Chondrocyte (in vitro differentiated cells): ENCODE data around the gene MRPL41. TPM values are rescaled to one million over a fixed set of nuclear protein-coding genes. Genes with fewer than 3 reads are reported as not detected.
"Not testable (repeated sequence)": the region's sequence is repeated elsewhere in the genome, so short reads cannot be mapped to it uniquely, and the experiment has no call there.

Experiments
- DNase-seq: peaks from one replicate; pipeline ENCODE4 v3.0.0; 2021; ENCODE audit warnings: mixed read lengths, low spot score
- H3K27ac Mint-ChIP-seq: one replicate; pipeline ENCODE4 v1.8.0; 2021; ENCODE audit warnings: mild to moderate bottlenecking, moderate library complexity, mixed read lengths; ENCODE audit not compliant: unreplicated experiment
- H3K27me3 Mint-ChIP-seq: 2 replicates; pipeline ENCODE4 v1.8.0; 2021; ENCODE audit warnings: low read depth, mixed read lengths
- H3K36me3 Mint-ChIP-seq: 2 replicates; pipeline ENCODE4 v1.8.0; 2021; ENCODE audit warnings: low read depth, mixed read lengths
- H3K4me1 Mint-ChIP-seq: 2 replicates; pipeline ENCODE4 v1.8.0; 2021; ENCODE audit warnings: low read depth, mild to moderate bottlenecking, mixed read lengths
- H3K4me3 Mint-ChIP-seq: one replicate; pipeline ENCODE4 v1.8.0; 2021; ENCODE audit warnings: mild to moderate bottlenecking, moderate library complexity, mixed read lengths; ENCODE audit not compliant: unreplicated experiment
- H3K9me3 Mint-ChIP-seq: 2 replicates; pipeline ENCODE4 v1.8.0; 2021; ENCODE audit warnings: low read depth, mixed read lengths
- total RNA-seq: library from RNA; stranded (reverse); gene quantifications from 3 replicates; pipeline ENCODE4 v1.2.1, GENCODE V29; 2021
- TF ChIP-seq, protein P1 (sequence below): fragments of 200-600 bp; sonication (generic); IDR thresholded peaks from 2 replicates; pipeline ENCODE4 v1.5.0; 2021; ENCODE audit warnings: antibody characterized with exemption, mild to moderate bottlenecking, moderate library complexity

The MRPL41 gene
- total RNA-seq, 1 donor from 2014 or later, result 55.4 TPM

DNA sequence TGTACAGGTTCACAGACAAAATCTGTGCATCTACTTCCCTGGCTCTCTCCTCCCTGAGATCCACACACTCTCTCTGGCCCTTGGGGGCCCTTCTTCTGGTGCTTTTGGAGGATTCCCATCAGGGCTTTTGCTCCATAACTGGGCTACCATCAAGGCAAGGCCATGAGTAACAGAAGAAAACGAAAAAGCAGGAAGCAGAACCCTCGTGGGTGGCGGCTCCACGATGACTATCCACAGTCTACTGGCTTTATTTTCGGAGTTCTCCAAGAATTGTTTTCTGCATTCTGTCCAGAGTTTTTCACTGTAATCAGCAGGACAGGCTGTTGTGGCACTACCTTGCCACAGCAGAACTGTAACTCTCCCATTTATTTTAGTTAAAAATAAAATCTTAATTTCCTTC, 21.3 kb upstream of the MRPL41 start:
- Mint-ChIP-seq H3K9me3 (no peaks in the 10 kb centered on the region), H3K4me1 (peaks cover 11% of the 10 kb centered on the region), H3K27me3 (no peaks in the 10 kb centered on the region), H3K4me3 (no peak overlapping the region), H3K36me3 (no peaks in the 10 kb centered on the region), H3K27ac (no peak overlapping the region)
- no peak for DNase-seq
- TF ChIP-seq, protein P1, sequence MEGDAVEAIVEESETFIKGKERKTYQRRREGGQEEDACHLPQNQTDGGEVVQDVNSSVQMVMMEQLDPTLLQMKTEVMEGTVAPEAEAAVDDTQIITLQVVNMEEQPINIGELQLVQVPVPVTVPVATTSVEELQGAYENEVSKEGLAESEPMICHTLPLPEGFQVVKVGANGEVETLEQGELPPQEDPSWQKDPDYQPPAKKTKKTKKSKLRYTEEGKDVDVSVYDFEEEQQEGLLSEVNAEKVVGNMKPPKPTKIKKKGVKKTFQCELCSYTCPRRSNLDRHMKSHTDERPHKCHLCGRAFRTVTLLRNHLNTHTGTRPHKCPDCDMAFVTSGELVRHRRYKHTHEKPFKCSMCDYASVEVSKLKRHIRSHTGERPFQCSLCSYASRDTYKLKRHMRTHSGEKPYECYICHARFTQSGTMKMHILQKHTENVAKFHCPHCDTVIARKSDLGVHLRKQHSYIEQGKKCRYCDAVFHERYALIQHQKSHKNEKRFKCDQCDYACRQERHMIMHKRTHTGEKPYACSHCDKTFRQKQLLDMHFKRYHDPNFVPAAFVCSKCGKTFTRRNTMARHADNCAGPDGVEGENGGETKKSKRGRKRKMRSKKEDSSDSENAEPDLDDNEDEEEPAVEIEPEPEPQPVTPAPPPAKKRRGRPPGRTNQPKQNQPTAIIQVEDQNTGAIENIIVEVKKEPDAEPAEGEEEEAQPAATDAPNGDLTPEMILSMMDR, result no peak

DNA sequence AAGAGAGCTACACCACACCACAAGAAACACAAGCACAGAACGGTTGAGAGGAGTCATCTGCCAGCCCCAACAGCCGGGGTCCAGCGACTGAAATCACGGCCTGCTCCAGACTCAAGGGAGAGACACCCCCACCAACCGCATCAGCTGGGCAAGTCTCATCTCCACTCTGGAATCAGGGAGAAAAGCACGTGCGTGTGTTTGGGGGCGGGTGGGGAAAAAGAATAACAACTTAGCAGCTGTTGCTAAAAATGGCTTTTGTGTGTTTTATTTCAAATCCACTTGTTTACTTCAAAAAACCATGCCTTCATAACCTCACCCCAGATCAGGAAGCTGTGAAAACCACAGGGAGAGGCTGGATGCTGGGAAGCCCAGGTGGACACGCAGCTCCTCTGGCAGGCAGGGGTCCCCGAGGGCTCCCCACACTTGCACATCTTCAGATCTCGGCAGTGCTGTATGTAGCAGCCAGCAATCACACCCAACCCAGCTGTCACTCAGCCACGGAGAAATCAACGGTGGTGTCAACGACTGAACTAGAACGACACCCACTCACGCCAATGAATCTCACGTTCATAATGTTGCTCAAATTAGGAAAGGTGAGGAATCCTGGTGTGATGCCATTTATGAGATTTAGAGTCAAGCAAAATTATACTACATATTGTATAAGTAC, 20.4 kb upstream of the MRPL41 start:
- H3K27me3 Mint-ChIP-seq, result no peaks in the 10 kb centered on the region
- H3K36me3 Mint-ChIP-seq, result no peaks in the 10 kb centered on the region
- no peak for DNase-seq

GRCh38 chr9:137532891-137533468, 18.7 kb upstream of the MRPL41 start:
- not testable (repeated sequence) for H3K36me3 Mint-ChIP-seq, H3K4me3 Mint-ChIP-seq, DNase-seq, H3K4me1 Mint-ChIP-seq, H3K27ac Mint-ChIP-seq, H3K9me3 Mint-ChIP-seq, H3K27me3 Mint-ChIP-seq

More for the DNA sequence above, 20.4 kb upstream of the MRPL41 start:
- TF ChIP-seq, protein P1, result no peak
- no peaks in the 10 kb centered on the region for H3K9me3 Mint-ChIP-seq
- no peak overlapping the region for H3K27ac Mint-ChIP-seq
- peaks cover 8% of the 10 kb centered on the region for H3K4me1 Mint-ChIP-seq
- H3K4me3 Mint-ChIP-seq, result no peak overlapping the region

DNA sequence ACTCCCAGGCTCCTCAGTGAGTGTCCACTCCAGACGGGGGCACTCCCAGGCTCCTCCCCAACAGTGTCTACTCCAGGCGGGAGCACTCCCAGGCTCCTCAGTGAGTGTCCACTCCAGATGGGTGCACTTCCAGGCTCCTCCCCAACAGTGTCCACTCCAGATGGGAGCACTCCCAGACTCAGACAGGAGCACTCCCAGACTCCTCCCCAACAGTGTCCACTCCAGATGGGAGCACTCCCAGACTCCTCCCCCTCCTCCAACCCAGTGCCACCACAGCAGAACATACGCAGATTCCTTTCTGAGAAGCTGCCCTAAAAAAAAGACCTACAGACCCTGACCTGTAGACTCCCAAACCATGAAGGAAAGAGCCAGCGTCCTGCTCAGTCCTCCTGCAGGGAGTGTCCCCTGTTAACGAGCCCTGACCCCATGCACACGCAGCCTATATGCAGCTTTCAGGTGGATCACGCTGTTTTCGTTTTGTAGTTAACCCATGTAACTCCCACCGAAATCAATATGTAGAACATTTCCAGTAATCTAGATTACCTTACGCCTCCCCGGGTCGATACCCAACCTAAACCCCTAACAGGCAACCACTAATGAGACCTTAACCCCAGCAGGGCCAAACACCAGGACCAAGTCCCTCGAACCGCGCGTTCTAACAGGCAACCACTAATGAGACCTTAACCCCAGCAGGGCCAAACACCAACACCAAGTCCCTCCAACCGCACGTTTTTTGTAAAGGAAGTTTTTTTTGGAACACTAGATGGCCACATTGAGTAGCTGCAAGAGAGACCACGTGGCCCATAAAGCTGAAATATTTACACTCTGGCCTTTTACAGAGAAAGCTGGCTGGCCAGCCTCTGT, 17.2 kb upstream of the MRPL41 start:
- no peak for DNase-seq
- Mint-ChIP-seq H3K36me3 (no peaks in the 10 kb centered on the region), H3K9me3 (no peaks in the 10 kb centered on the region), H3K27ac (peak overlapping the region; percentile 23), H3K4me1 (peaks cover 8% of the 10 kb centered on the region), H3K4me3 (no peak overlapping the region), H3K27me3 (no peaks in the 10 kb centered on the region)
- TF ChIP-seq, protein P1, result peak; percentile 84

DNA sequence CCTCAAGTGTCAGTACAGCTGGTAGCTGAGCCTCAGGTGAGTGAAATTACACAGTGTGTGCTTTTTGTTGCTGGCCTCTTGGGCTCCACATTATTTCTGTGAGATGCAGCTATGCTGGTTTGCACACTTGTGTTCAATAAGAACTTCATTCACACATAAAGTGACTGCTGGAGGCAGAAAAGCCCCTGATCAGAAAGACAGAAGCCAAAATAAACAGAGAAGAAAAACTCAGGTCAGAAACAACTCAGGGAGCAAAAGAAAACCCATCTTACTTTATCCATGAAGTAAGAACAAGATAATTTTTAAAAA, 16.6 kb upstream of the MRPL41 start:
- H3K27ac Mint-ChIP-seq, result peak overlapping the region; percentile 23
- H3K4me1 Mint-ChIP-seq, result peaks cover 8% of the 10 kb centered on the region
- TF ChIP-seq, protein P1, result peak; percentile 2
- no peak for DNase-seq
- H3K27me3 Mint-ChIP-seq, result no peaks in the 10 kb centered on the region
- no peaks in the 10 kb centered on the region for H3K36me3 Mint-ChIP-seq
- no peaks in the 10 kb centered on the region for H3K9me3 Mint-ChIP-seq
- no peak overlapping the region for H3K4me3 Mint-ChIP-seq

- not testable (repeated sequence) for H3K36me3 Mint-ChIP-seq, H3K4me3 Mint-ChIP-seq, H3K27me3 Mint-ChIP-seq, H3K4me1 Mint-ChIP-seq, H3K27ac Mint-ChIP-seq, H3K9me3 Mint-ChIP-seq, DNase-seq
Measured at GRCh38 chr9:137536594-137537131, 15.0 kb upstream of the MRPL41 start.
